ENCODE measurements around the gene OPCML.

DNA sequence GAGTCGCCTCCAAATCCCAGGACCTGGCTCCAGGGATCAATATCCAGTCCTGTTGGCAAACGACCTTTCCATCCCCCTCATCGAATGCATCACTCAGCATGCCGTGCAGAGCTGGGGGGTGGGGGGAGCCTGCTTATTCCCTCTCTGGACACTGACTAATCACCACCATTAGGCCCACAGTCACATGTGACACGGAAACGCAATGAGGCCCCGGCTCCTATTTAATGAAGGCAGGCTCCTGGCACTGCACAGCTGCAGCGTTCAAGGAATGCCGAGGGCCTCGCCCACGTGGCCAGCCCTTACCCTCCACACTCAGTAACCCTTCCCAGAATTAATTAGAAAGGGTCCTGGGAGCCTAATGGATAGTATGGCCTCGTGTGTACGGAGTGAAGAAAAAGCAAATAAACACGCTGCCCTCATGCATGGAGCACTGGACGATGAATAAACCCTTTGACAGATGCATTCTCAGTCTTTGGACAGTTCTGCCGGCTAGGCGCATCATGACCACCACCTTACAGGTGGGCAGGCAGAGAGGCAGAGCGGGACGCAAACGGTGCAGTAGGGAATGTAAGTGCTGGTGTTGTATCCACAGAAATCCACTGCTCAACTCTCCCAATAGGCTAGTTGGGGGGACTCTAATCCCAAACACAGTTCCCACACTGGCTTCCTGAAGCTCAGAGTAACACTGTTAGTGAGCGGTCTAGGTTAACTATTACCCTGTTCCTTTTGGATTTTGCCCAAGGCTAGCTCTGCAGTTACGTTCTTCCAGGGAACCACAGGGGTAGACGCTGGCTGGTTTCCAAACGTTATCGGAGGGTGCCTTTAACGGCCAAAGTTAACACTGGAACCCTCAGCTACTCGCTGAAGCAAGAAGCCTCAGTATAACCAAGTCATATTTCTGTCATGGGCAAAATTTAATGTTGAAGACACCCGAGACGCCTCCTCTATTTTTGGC, 490.1 kb downstream of the OPCML start:
- TF ChIP-seq, protein P1, sequence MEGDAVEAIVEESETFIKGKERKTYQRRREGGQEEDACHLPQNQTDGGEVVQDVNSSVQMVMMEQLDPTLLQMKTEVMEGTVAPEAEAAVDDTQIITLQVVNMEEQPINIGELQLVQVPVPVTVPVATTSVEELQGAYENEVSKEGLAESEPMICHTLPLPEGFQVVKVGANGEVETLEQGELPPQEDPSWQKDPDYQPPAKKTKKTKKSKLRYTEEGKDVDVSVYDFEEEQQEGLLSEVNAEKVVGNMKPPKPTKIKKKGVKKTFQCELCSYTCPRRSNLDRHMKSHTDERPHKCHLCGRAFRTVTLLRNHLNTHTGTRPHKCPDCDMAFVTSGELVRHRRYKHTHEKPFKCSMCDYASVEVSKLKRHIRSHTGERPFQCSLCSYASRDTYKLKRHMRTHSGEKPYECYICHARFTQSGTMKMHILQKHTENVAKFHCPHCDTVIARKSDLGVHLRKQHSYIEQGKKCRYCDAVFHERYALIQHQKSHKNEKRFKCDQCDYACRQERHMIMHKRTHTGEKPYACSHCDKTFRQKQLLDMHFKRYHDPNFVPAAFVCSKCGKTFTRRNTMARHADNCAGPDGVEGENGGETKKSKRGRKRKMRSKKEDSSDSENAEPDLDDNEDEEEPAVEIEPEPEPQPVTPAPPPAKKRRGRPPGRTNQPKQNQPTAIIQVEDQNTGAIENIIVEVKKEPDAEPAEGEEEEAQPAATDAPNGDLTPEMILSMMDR (IDR thresholded peaks at IDR 0.05), result no peak
- TF ChIP-seq EP300 (IDR thresholded peaks at IDR 0.05; ENCODE audit: low read depth), result no peak

Data from transverse colon (tissue), 3 donors.